DOHH2 (cell line): ENCODE data around the gene RYR2.

Source experiments
- H3F3A ChIP-seq: fragments of 200-600 bp; sonication (generic), shearing (Covaris generic); 2 replicates; pipeline ENCODE4 v1.6.0; 2016; ENCODE audit warnings: antibody characterized with exemption, mild to moderate bottlenecking; ENCODE audit not compliant: control insufficient read depth, insufficient read depth
- H3K27ac ChIP-seq: fragments of 200-600 bp; sonication (generic); 2 replicates; pipeline ENCODE4 v1.5.1; 2014; ENCODE audit warnings: low read depth, mild to moderate bottlenecking, low read length, moderate library complexity
- H3K27me3 ChIP-seq: fragments of 200-600 bp; sonication (generic); 2 replicates; pipeline ENCODE4 v1.6.1; 2014; ENCODE audit warnings: mild to moderate bottlenecking, low read length, mixed read lengths; ENCODE audit not compliant: control insufficient read depth
- H3K36me3 ChIP-seq: fragments of 200-600 bp; sonication (generic); 2 replicates; pipeline ENCODE4 v1.6.1; 2014; ENCODE audit warnings: mild to moderate bottlenecking, low read length, moderate library complexity, mixed read lengths; ENCODE audit not compliant: control insufficient read depth
- H3K4me1 ChIP-seq: fragments of 200-600 bp; sonication (generic); 2 replicates; pipeline ENCODE4 v1.6.1; 2014; ENCODE audit warnings: mild to moderate bottlenecking, low read length, mixed read lengths; ENCODE audit not compliant: control insufficient read depth
- H3K4me2 ChIP-seq: fragments of 200-600 bp; sonication (generic); 2 replicates; pipeline ENCODE4 v1.6.0; 2014; ENCODE audit warnings: mild to moderate bottlenecking, low read length, moderate library complexity
- H3K4me3 ChIP-seq: fragments of 200-600 bp; sonication (generic); 2 replicates; pipeline ENCODE4 v1.5.1; 2014; ENCODE audit warnings: mild to moderate bottlenecking, low read length, mixed read lengths
- H3K79me2 ChIP-seq: fragments of 200-600 bp; sonication (generic); 2 replicates; pipeline ENCODE4 v1.6.1; 2014; ENCODE audit warnings: mild to moderate bottlenecking, low read length, mixed read lengths; ENCODE audit not compliant: control insufficient read depth
- H3K9me2 ChIP-seq: fragments of 200-600 bp; sonication (generic); replicated peaks from 2 replicates; pipeline ENCODE4 v1.6.1; 2014; ENCODE audit warnings: mild to moderate bottlenecking, low read length, mixed read lengths; ENCODE audit not compliant: control insufficient read depth
- H3K9me3 ChIP-seq: fragments of 200-600 bp; sonication (generic); 2 replicates; pipeline ENCODE4 v1.6.1; 2014; ENCODE audit warnings: antibody characterized with exemption, low read length, mixed read lengths; ENCODE audit not compliant: control insufficient read depth, insufficient read depth
- H4K20me1 ChIP-seq: fragments of 200-600 bp; sonication (generic); 2 replicates; pipeline ENCODE4 v1.6.0; 2014; ENCODE audit warnings: low read depth, mild to moderate bottlenecking, antibody characterized with exemption, low read length, moderate library complexity; ENCODE audit not compliant: control insufficient read depth, insufficient read depth
- EZH2phosphoT487 ChIP-seq: fragments of 200-600 bp; sonication (generic); IDR thresholded peaks from 2 replicates; pipeline ENCODE4 v1.6.1; 2017; ENCODE audit warnings: borderline replicate concordance, mild to moderate bottlenecking, antibody characterized with exemption, low read length, moderate library complexity, mixed read lengths
- TF ChIP-seq, protein P1 (sequence below): fragments of 200-600 bp; sonication (generic); IDR thresholded peaks from one replicate; pipeline ENCODE4 v1.5.1; 2014; ENCODE audit warnings: antibody characterized with exemption, mild to moderate bottlenecking, low read depth, low read length; ENCODE audit not compliant: poor library complexity, severe bottlenecking

The RYR2 gene

DNA sequence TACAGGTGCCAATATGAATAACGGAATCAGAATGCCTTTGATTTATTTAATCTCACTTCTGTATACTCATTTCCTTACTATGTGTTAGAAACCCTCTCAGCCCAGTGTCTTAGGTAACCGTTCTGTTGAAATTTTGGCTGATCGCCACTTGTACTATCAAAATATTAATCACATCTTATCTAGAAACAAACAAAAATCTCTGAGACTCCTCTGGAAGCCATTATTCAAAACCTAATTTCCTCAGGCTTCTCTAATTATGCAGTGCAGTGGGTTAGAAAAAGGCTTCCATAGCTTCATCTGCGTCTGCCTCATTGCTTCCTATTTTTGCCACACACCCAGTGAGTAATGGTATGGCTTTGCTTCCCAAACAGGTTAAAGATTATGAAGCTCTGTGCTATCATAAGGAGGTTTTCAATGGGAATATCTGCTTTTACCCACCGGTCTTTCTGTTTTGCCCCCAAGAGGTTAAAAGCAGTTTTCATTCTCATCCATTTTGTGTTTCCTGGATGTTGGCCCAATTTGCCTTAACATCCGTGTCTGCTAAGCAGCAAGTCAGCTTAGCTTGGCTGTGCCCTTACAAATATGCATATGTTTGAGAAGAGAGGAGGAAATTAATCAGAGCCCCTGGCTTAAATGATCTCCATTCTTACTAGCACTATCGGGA lies 129.6 kb downstream of the RYR2 start:
- H3K27me3 ChIP-seq: no peaks in the 10 kb centered on the region
- no peaks in the 10 kb centered on the region for H3K9me2 ChIP-seq
- no peaks in the 10 kb centered on the region for H3K4me1 ChIP-seq
- no peak overlapping the region for H3K4me3 ChIP-seq
- H3F3A ChIP-seq: no peaks in the 10 kb centered on the region
- no peaks in the 10 kb centered on the region for H3K36me3 ChIP-seq
- no peaks in the 10 kb centered on the region for H3K79me2 ChIP-seq
- no peaks in the 10 kb centered on the region for H3K9me3 ChIP-seq
- no peak overlapping the region for H3K27ac ChIP-seq
- H3K4me2 ChIP-seq: no peak overlapping the region
- no peaks in the 10 kb centered on the region for H4K20me1 ChIP-seq
- TF ChIP-seq, protein P1, sequence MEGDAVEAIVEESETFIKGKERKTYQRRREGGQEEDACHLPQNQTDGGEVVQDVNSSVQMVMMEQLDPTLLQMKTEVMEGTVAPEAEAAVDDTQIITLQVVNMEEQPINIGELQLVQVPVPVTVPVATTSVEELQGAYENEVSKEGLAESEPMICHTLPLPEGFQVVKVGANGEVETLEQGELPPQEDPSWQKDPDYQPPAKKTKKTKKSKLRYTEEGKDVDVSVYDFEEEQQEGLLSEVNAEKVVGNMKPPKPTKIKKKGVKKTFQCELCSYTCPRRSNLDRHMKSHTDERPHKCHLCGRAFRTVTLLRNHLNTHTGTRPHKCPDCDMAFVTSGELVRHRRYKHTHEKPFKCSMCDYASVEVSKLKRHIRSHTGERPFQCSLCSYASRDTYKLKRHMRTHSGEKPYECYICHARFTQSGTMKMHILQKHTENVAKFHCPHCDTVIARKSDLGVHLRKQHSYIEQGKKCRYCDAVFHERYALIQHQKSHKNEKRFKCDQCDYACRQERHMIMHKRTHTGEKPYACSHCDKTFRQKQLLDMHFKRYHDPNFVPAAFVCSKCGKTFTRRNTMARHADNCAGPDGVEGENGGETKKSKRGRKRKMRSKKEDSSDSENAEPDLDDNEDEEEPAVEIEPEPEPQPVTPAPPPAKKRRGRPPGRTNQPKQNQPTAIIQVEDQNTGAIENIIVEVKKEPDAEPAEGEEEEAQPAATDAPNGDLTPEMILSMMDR: no peak
- no peak for TF ChIP-seq EZH2phosphoT487

DNA sequence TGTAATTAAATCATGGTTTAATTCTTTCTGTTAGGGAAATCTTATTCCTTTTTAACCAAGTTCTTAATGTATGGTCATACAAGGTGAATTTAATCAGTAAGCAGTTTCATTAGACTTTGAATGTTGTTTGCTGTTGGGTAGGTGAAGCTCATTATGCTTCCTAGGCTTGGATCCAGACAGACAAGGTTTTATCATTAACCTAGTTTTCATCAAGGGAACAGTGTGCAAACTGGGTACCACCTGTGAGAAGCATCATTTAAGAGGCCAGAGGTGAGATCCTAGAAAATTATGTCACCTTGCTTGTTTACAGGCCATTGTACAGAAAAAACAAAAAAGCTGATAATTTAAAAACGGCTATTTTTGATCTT lies 130.1 kb downstream of the RYR2 start:
- no peak overlapping the region for H3K27ac ChIP-seq
- H3K9me3 ChIP-seq: no peaks in the 10 kb centered on the region
- TF ChIP-seq, protein P1: no peak
- TF ChIP-seq EZH2phosphoT487: no peak
- H3F3A ChIP-seq: no peaks in the 10 kb centered on the region
- no peaks in the 10 kb centered on the region for H3K4me1 ChIP-seq
- no peak overlapping the region for H3K4me3 ChIP-seq
- no peaks in the 10 kb centered on the region for H3K27me3 ChIP-seq
- no peaks in the 10 kb centered on the region for H3K79me2 ChIP-seq
- no peaks in the 10 kb centered on the region for H3K36me3 ChIP-seq
- no peaks in the 10 kb centered on the region for H4K20me1 ChIP-seq
- H3K4me2 ChIP-seq: no peak overlapping the region
- no peaks in the 10 kb centered on the region for H3K9me2 ChIP-seq

GRCh38 chr1:237179503-237179902 lies 137.5 kb downstream of the RYR2 start:
- H3F3A ChIP-seq: no peaks in the 10 kb centered on the region
- no peaks in the 10 kb centered on the region for H3K4me1 ChIP-seq
- no peaks in the 10 kb centered on the region for H3K36me3 ChIP-seq
- TF ChIP-seq, protein P1: no peak
- no peak for TF ChIP-seq EZH2phosphoT487
- no peaks in the 10 kb centered on the region for H3K9me3 ChIP-seq
- no peaks in the 10 kb centered on the region for H3K79me2 ChIP-seq
- H3K4me3 ChIP-seq: no peak overlapping the region
- no peaks in the 10 kb centered on the region for H4K20me1 ChIP-seq
- H3K4me2 ChIP-seq: no peak overlapping the region
- H3K27me3 ChIP-seq: no peaks in the 10 kb centered on the region
- no peak overlapping the region for H3K27ac ChIP-seq
- no peaks in the 10 kb centered on the region for H3K9me2 ChIP-seq
